ENCODE results near the gene COPS2. TPM values are rescaled to one million over a fixed set of nuclear protein-coding genes. Genes with fewer than 3 reads are reported as not detected.

Gene COPS2
- total and polyA plus RNA-seq, 10 of the 15 experiments (the other 5 are each of a cell fraction or from before 2014, with no cell fraction given) = 31.5 to 115 (median 76.3) TPM

GRCh38 chr15:49137861-49138260 lies 17.5 kb downstream of the COPS2 start:
- intact Hi-C loops (cut with micrococcal nuclease; ENCODE audit: unreplicated experiment) (no loop called here), in situ Hi-C loops (cut with MboI) (no loop called here)
- Histone ChIP-seq H3K27me3 (replicated peaks in 1 of 2; ENCODE audit: control insufficient read depth in 2 of 2, insufficient read depth in 2 of 2, low read length in 1 of 2) (no peaks in the 10 kb centered on the region), H3K27ac (ENCODE audit: control insufficient read depth, insufficient read depth) (no peak overlapping the region), H3K4me2 (ENCODE audit: control insufficient read depth, insufficient read depth) (no peak overlapping the region), H3K9me3 (replicated peaks; ENCODE audit: control insufficient read depth, insufficient read depth, low read length) (no peaks in the 10 kb centered on the region), H3K4me3 (no peak overlapping the region), H3K4me1 (ENCODE audit: control insufficient read depth, insufficient read depth, low read length) (peaks cover 5% of the 10 kb centered on the region; the same call in 1 of the 2 replicates), H3K79me2 (ENCODE audit: control insufficient read depth, insufficient read depth, low read length) (no peaks in the 10 kb centered on the region), H3K36me3 (ENCODE audit: control insufficient read depth in 2 of 2, insufficient read depth in 2 of 2, low read length in 1 of 2) (peaks cover 5 to 27% of the 10 kb centered on the region in 2 experiments; a peak in 3 of 4 replicates), H4K20me1 (ENCODE audit: control insufficient read depth, insufficient read depth) (no peaks in the 10 kb centered on the region), H2AFZ (ENCODE audit: control insufficient read depth, low read depth, low read length) (no peak overlapping the region), H3K9ac (ENCODE audit: control insufficient read depth, insufficient read depth, low read length) (no peak overlapping the region)
- no peak for ATAC-seq
- RAD21 ChIA-PET (ENCODE audit: unreplicated experiment) = interaction anchor here (1.5 to 2.7 kb wide), 4 partner anchors 8 to 779 kb away, joined by 3 to 6 read pairs (median 3); no protein-coding TSS in a partner anchor
- DNase-seq (ENCODE audit: low read depth, low spot score) = no peak
- CTCF ChIA-PET = interaction anchor here (0.5 to 2.6 kb wide), 4 partner anchors 8 to 276 kb away, joined by 3 to 21 read pairs (median 5); no protein-coding TSS in a partner anchor
- SMC1A ChIA-PET (ENCODE audit: uncharacterized antibody, unreplicated experiment) = interaction anchor here (0.9 to 1.9 kb wide), 4 partner anchors 8 to 280 kb away, joined by 3 to 9 read pairs (median 3); no protein-coding TSS in a partner anchor
- no peak for TF ChIP-seq ZZZ3 (IDR thresholded peaks at IDR 0.05; ENCODE audit: control insufficient read depth, insufficient read length, low read depth)
- no peak for FAIRE-seq
- BruUV-seq (replicated peaks) = no TSS peak
- POLR2A ChIA-PET = interaction anchor here (1.4 kb wide), 1 partner anchor 8 kb away, joined by 3 read pairs; no protein-coding TSS in a partner anchor
- 91% methylated on average over 2 of the region's 2 CpGs for WGBS (ENCODE audit: insufficient coverage, insufficient replicate concordance, low lambda C conversion rate, missing lambda C conversion rate)

GRCh38 chr15:49135911-49136310 lies 19.5 kb downstream of the COPS2 start:
- Histone ChIP-seq H3K4me1 (ENCODE audit: control insufficient read depth, insufficient read depth, low read length) (peaks cover 5% of the 10 kb centered on the region; the same call in 1 of the 2 replicates), H3K9me3 (replicated peaks; ENCODE audit: control insufficient read depth, insufficient read depth, low read length) (no peaks in the 10 kb centered on the region), H3K27me3 (replicated peaks in 1 of 2; ENCODE audit: control insufficient read depth in 2 of 2, insufficient read depth in 2 of 2, low read length in 1 of 2) (no peaks in the 10 kb centered on the region), H2AFZ (ENCODE audit: control insufficient read depth, low read depth, low read length) (no peak overlapping the region), H4K20me1 (ENCODE audit: control insufficient read depth, insufficient read depth) (no peaks in the 10 kb centered on the region), H3K9ac (ENCODE audit: control insufficient read depth, insufficient read depth, low read length) (no peak overlapping the region), H3K4me2 (ENCODE audit: control insufficient read depth, insufficient read depth) (no peak overlapping the region), H3K27ac (ENCODE audit: control insufficient read depth, insufficient read depth) (no peak overlapping the region), H3K4me3 (no peak overlapping the region), H3K36me3 (ENCODE audit: control insufficient read depth in 2 of 2, insufficient read depth in 2 of 2, low read length in 1 of 2) (peaks cover 0 to 23% of the 10 kb centered on the region in 2 experiments; a peak in 2 of 4 replicates), H3K79me2 (ENCODE audit: control insufficient read depth, insufficient read depth, low read length) (no peaks in the 10 kb centered on the region)
- in situ Hi-C loops (cut with MboI) = no loop called here
- ATAC-seq = no peak
- WGBS (ENCODE audit: insufficient coverage, insufficient replicate concordance, low lambda C conversion rate, missing lambda C conversion rate) = 64% methylated on average over 3 of the region's 3 CpGs
- ChIA-PET POLR2A (no interaction called here), RAD21 (ENCODE audit: unreplicated experiment) (interaction anchor here (2.7 kb wide), 1 partner anchor 10 kb away, joined by 6 read pairs; no protein-coding TSS in a partner anchor), CTCF (interaction anchor here (1.4 to 2.6 kb wide), 2 partner anchors 10 to 160 kb away, joined by 5 to 21 read pairs; no protein-coding TSS in a partner anchor), SMC1A (ENCODE audit: uncharacterized antibody, unreplicated experiment) (interaction anchor here (1.1 to 1.3 kb wide), 2 partner anchors 13 to 172 kb away, joined by 3 read pairs; partner anchors contain the start of gene SHC4)
- no TSS peak for BruUV-seq (replicated peaks)
- FAIRE-seq = no peak
- TF ChIP-seq KDM1A (IDR thresholded peaks at IDR 0.05; ENCODE audit: borderline replicate concordance) = no peak
- TF ChIP-seq NRF1 (conservative IDR thresholded peaks at IDR 0.05; ENCODE audit: low read depth, low read length) = no peak
- no peak for TF ChIP-seq MTA2 (IDR thresholded peaks at IDR 0.05; ENCODE audit: low read depth)
- TF ChIP-seq IRF4 (IDR thresholded peaks at IDR 0.05; ENCODE audit: low read depth, low read length) = no peak
- TF ChIP-seq STAT1 (conservative IDR thresholded peaks at IDR 0.05) = no peak
- no peak for TF ChIP-seq ESRRA (IDR thresholded peaks at IDR 0.05; ENCODE audit: low read length)
- TF ChIP-seq ZNF687 (IDR thresholded peaks at IDR 0.05) = no peak
- TF ChIP-seq TCF12 (IDR thresholded peaks at IDR 0.05; ENCODE audit: low read depth, low read length) = no peak
- no peak for TF ChIP-seq CREM (IDR thresholded peaks at IDR 0.05; ENCODE audit: low read depth)
- TF ChIP-seq SIX5 (IDR thresholded peaks at IDR 0.05; ENCODE audit: low read depth, low read length, severe bottlenecking) = no peak
- no peak for TF ChIP-seq ZSCAN29 (IDR thresholded peaks at IDR 0.05)
- TF ChIP-seq SRF (IDR thresholded peaks at IDR 0.05; ENCODE audit: low read depth in 2 of 2, low read length in 2 of 2) = no peak
- TF ChIP-seq ZNF622 (IDR thresholded peaks at IDR 0.05) = no peak
- intact Hi-C loops (cut with micrococcal nuclease; ENCODE audit: unreplicated experiment) = no loop called here
- DNase-seq (ENCODE audit: low read depth, low spot score) = no peak
